ENCODE results near the gene ASAP3. TPM values are rescaled to one million over a fixed set of nuclear protein-coding genes. Genes with fewer than 3 reads are reported as not detected.
A peak's percentile ranks its signal among the peaks of the same experiment; 100 is the strongest.

ASAP3 gene
- total RNA-seq, 1 donor from 2014 or later = 3.9 TPM

DNA sequence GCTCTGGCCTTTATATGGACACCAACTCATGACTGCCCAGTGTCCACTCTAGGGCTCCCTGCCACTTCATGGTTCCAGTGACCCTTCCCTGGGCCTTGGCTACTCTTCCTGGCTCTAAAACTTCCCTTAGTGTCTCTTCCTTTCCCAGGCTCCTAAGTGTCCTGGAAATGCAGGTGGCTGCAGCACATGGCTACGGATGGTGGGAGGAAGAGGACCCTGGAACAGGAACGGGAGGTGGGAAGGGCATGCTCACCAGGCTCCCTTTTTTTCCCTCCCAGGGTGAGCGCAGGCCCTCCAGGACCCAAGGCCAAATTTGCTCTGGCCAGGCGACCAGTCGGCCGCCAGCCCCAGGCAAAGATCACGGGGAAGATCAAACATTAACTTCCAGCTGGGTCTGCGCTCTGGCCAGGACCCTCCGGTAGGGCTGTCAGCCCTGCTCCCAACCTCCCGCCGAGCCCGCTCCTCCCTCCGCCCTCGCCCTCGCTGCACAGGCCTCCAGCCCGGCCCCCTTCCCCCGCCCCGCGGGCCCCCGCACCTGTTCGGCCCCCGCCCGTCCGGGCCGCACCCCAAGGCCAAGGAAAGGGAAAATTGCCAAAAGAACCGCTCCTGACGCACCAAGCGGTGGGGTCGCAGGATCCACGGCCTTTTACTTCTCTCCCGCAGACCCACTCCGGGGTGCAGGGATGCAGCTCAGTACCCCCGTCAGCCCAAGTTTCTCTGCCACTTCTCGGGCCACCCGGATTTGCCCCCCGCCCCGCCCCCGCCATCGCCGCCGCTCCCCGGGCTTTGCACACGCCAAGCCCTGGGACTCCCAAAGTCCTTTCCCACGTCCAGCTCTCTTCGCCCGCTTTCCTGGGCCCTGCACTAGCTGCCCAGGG, 60.3 kb downstream of the ASAP3 start:
- Mint-ChIP-seq H3K4me3 (peak overlapping the region; percentile 67), H3K36me3 (peaks cover 21% of the 10 kb centered on the region), H3K27me3 (ENCODE audit: insufficient read depth, low read depth) (peaks cover 25% of the 10 kb centered on the region), H3K4me1 (peaks cover 26% of the 10 kb centered on the region), H3K9me3 (no peaks in the 10 kb centered on the region), H3K27ac (no peak overlapping the region)
- Histone ChIP-seq H4K20me1 (ENCODE audit: low read depth) (peaks cover 15% of the 10 kb centered on the region), H3K27ac (no peak overlapping the region), H3K4me2 (peak overlapping the region; percentile 71), H3K79me2 (ENCODE audit: low read depth) (no peaks in the 10 kb centered on the region), H3K4me1 (peaks cover 20% of the 10 kb centered on the region), H3K27me3 (peaks cover 100% of the 10 kb centered on the region), H3K9ac (no peak overlapping the region), H3K4me3 (peak overlapping the region; percentile 45), H3F3A (ENCODE audit: low read depth) (peaks cover 18% of the 10 kb centered on the region), H3K36me3 (no peaks in the 10 kb centered on the region), H2AFZ (replicated peaks) (peak overlapping the region; percentile 46), H3K9me3 (ENCODE audit: low read depth) (no peaks in the 10 kb centered on the region)
- TF ChIP-seq EZH2phosphoT487 (IDR thresholded peaks at IDR 0.05) = no peak
- no peak for TF ChIP-seq EZH2 (IDR thresholded peaks at IDR 0.05)
- TF ChIP-seq, protein P1, sequence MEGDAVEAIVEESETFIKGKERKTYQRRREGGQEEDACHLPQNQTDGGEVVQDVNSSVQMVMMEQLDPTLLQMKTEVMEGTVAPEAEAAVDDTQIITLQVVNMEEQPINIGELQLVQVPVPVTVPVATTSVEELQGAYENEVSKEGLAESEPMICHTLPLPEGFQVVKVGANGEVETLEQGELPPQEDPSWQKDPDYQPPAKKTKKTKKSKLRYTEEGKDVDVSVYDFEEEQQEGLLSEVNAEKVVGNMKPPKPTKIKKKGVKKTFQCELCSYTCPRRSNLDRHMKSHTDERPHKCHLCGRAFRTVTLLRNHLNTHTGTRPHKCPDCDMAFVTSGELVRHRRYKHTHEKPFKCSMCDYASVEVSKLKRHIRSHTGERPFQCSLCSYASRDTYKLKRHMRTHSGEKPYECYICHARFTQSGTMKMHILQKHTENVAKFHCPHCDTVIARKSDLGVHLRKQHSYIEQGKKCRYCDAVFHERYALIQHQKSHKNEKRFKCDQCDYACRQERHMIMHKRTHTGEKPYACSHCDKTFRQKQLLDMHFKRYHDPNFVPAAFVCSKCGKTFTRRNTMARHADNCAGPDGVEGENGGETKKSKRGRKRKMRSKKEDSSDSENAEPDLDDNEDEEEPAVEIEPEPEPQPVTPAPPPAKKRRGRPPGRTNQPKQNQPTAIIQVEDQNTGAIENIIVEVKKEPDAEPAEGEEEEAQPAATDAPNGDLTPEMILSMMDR (IDR thresholded peaks at IDR 0.05) = no peak
- DNase-seq (ENCODE audit: low spot score) = peak; percentile 51

DNA sequence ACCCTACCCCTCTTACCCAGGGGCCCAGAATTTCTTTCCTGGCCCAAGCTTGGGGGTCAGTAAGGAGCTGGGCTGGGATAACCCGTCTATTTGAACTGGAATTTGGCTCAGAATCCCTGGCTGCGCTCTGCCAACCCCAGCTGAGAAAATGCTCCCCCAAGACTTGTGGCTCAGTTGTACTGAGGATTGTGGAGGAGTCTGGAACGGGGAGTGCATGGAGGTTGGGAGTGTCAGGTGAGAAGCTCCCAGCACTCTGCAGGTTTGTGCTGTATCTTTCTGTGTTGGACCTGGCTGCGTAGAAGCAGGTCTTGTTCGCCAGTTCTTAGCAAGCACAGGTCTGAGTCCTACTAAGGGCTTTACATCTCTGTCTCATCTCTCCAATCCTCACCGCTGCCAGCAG, 61.0 kb downstream of the ASAP3 start:
- DNase-seq (ENCODE audit: low spot score) = no peak
- peaks cover 18% of the 10 kb centered on the region for H3F3A ChIP-seq (ENCODE audit: low read depth)
- H3K27ac ChIP-seq = no peak overlapping the region
- Mint-ChIP-seq H3K27me3 (ENCODE audit: insufficient read depth, low read depth) (peaks cover 25% of the 10 kb centered on the region), H3K4me3 (peak overlapping the region; percentile 14), H3K36me3 (peaks cover 14% of the 10 kb centered on the region), H3K9me3 (no peaks in the 10 kb centered on the region), H3K4me1 (peaks cover 26% of the 10 kb centered on the region), H3K27ac (no peak overlapping the region)
- H3K36me3 ChIP-seq = no peaks in the 10 kb centered on the region
- H2AFZ ChIP-seq (replicated peaks) = no peak overlapping the region
- H3K4me2 ChIP-seq = no peak overlapping the region
- H3K4me1 ChIP-seq = peaks cover 20% of the 10 kb centered on the region
- H3K4me3 ChIP-seq = no peak overlapping the region
- no peaks in the 10 kb centered on the region for H3K9me3 ChIP-seq (ENCODE audit: low read depth)
- peaks cover 15% of the 10 kb centered on the region for H4K20me1 ChIP-seq (ENCODE audit: low read depth)
- H3K79me2 ChIP-seq (ENCODE audit: low read depth) = no peaks in the 10 kb centered on the region
- no peak overlapping the region for H3K9ac ChIP-seq
- H3K27me3 ChIP-seq = peaks cover 100% of the 10 kb centered on the region
- TF ChIP-seq EZH2phosphoT487 (IDR thresholded peaks at IDR 0.05) (no peak), EZH2 (IDR thresholded peaks at IDR 0.05) (no peak)
- TF ChIP-seq, protein P1 (IDR thresholded peaks at IDR 0.05) = no peak

GRCh38 chr1:23422241-23422877, 61.6 kb downstream of the ASAP3 start:
- H3K4me3 Mint-ChIP-seq = no peak overlapping the region
- no peaks in the 10 kb centered on the region for H3K9me3 ChIP-seq (ENCODE audit: low read depth)
- H3K36me3 ChIP-seq = no peaks in the 10 kb centered on the region
- no peaks in the 10 kb centered on the region for H3K79me2 ChIP-seq (ENCODE audit: low read depth)
- no peak overlapping the region for H3K4me2 ChIP-seq
- H3K9me3 Mint-ChIP-seq = no peaks in the 10 kb centered on the region
- H3K27ac ChIP-seq = no peak overlapping the region
- H3K27me3 ChIP-seq = peaks cover 100% of the 10 kb centered on the region
- peaks cover 18% of the 10 kb centered on the region for H3F3A ChIP-seq (ENCODE audit: low read depth)
- no peak for DNase-seq (ENCODE audit: low spot score)
- H3K27me3 Mint-ChIP-seq (ENCODE audit: insufficient read depth, low read depth) = peaks cover 28% of the 10 kb centered on the region
- no peak overlapping the region for H2AFZ ChIP-seq (replicated peaks)
- H3K4me1 ChIP-seq = peaks cover 22% of the 10 kb centered on the region
- H3K9ac ChIP-seq = no peak overlapping the region
- no peak overlapping the region for H3K4me3 ChIP-seq
- peaks cover 13% of the 10 kb centered on the region for H3K36me3 Mint-ChIP-seq
- H3K27ac Mint-ChIP-seq = no peak overlapping the region
- peaks cover 31% of the 10 kb centered on the region for H3K4me1 Mint-ChIP-seq
- TF ChIP-seq EZH2phosphoT487 (IDR thresholded peaks at IDR 0.05) = no peak
- TF ChIP-seq, protein P1 (IDR thresholded peaks at IDR 0.05) = no peak
- peaks cover 19% of the 10 kb centered on the region for H4K20me1 ChIP-seq (ENCODE audit: low read depth)

Data from neural progenitor cell (in vitro differentiated cells).